Measurements from ENCODE around the gene NR1I3. TPM values are rescaled to one million over a fixed set of nuclear protein-coding genes. Genes with fewer than 3 reads are reported as not detected.

The NR1I3 gene
- total RNA-seq, 1 experiment from 2014 or later = not detected

- Histone ChIP-seq H3K79me2 (ENCODE audit: low read length) (no peaks in the 10 kb centered on the region), H3K4me2 (ENCODE audit: low read depth, low read length, poor library complexity, severe bottlenecking) (no peak overlapping the region), H2AFZ (ENCODE audit: low read length) (peak overlapping the region; percentile 9; the same call in 1 of the 2 replicates), H3K4me3 (ENCODE audit: low read length) (no peak overlapping the region), H3K27ac (ENCODE audit: low read length) (no peak overlapping the region), H3K27me3 (ENCODE audit: low read length) (no peaks in the 10 kb centered on the region), H4K20me1 (ENCODE audit: insufficient read depth, low read depth, low read length) (no peaks in the 10 kb centered on the region), H3K36me3 (ENCODE audit: insufficient read depth, low read length) (no peaks in the 10 kb centered on the region), H3K9ac (ENCODE audit: low read length) (no peak overlapping the region), H3K4me1 (ENCODE audit: low read length) (peaks cover 18% of the 10 kb centered on the region), H3K9me2 (replicated peaks; ENCODE audit: insufficient read depth, low read length) (no peaks in the 10 kb centered on the region), H3K9me3 (ENCODE audit: low read length) (no peaks in the 10 kb centered on the region)
- peak; percentile 92 for DNase-seq
These were observed 45.2 kb downstream of the NR1I3 start for GRCh38 chr1:161192476-161193465.

- Histone ChIP-seq H2AFZ (ENCODE audit: low read length) (no peak overlapping the region), H3K4me3 (ENCODE audit: low read length) (no peak overlapping the region), H4K20me1 (ENCODE audit: insufficient read depth, low read depth, low read length) (no peaks in the 10 kb centered on the region), H3K4me2 (ENCODE audit: low read depth, low read length, poor library complexity, severe bottlenecking) (no peak overlapping the region), H3K9me2 (replicated peaks; ENCODE audit: insufficient read depth, low read length) (no peaks in the 10 kb centered on the region), H3K27me3 (ENCODE audit: low read length) (no peaks in the 10 kb centered on the region), H3K9me3 (ENCODE audit: low read length) (no peaks in the 10 kb centered on the region), H3K36me3 (ENCODE audit: insufficient read depth, low read length) (no peaks in the 10 kb centered on the region), H3K79me2 (ENCODE audit: low read length) (no peaks in the 10 kb centered on the region), H3K4me1 (ENCODE audit: low read length) (peaks cover 24% of the 10 kb centered on the region), H3K9ac (ENCODE audit: low read length) (no peak overlapping the region), H3K27ac (ENCODE audit: low read length) (no peak overlapping the region)
- no peak for DNase-seq
These were observed 46.0 kb downstream of the NR1I3 start for GRCh38 chr1:161191971-161192370.

- Histone ChIP-seq H3K9me3 (ENCODE audit: low read length) (no peaks in the 10 kb centered on the region), H3K27ac (ENCODE audit: low read length) (no peak overlapping the region), H3K4me1 (ENCODE audit: low read length) (peaks cover 34% of the 10 kb centered on the region), H2AFZ (ENCODE audit: low read length) (no peak overlapping the region), H3K4me2 (ENCODE audit: low read depth, low read length, poor library complexity, severe bottlenecking) (no peak overlapping the region), H3K79me2 (ENCODE audit: low read length) (no peaks in the 10 kb centered on the region), H4K20me1 (ENCODE audit: insufficient read depth, low read depth, low read length) (no peaks in the 10 kb centered on the region), H3K27me3 (ENCODE audit: low read length) (no peaks in the 10 kb centered on the region), H3K9ac (ENCODE audit: low read length) (no peak overlapping the region), H3K36me3 (ENCODE audit: insufficient read depth, low read length) (no peaks in the 10 kb centered on the region), H3K9me2 (replicated peaks; ENCODE audit: insufficient read depth, low read length) (no peaks in the 10 kb centered on the region), H3K4me3 (ENCODE audit: low read length) (no peak overlapping the region)
- DNase-seq = no peak
These were observed 47.0 kb downstream of the NR1I3 start for GRCh38 chr1:161190962-161191521.

- Histone ChIP-seq H3K36me3 (ENCODE audit: insufficient read depth, low read length) (no peaks in the 10 kb centered on the region), H3K9me2 (replicated peaks; ENCODE audit: insufficient read depth, low read length) (no peaks in the 10 kb centered on the region), H3K27me3 (ENCODE audit: low read length) (no peaks in the 10 kb centered on the region), H3K27ac (ENCODE audit: low read length) (no peak overlapping the region), H3K4me3 (ENCODE audit: low read length) (no peak overlapping the region), H3K4me1 (ENCODE audit: low read length) (peaks cover 42% of the 10 kb centered on the region), H4K20me1 (ENCODE audit: insufficient read depth, low read depth, low read length) (no peaks in the 10 kb centered on the region), H3K4me2 (ENCODE audit: low read depth, low read length, poor library complexity, severe bottlenecking) (no peak overlapping the region), H3K9ac (ENCODE audit: low read length) (no peak overlapping the region), H2AFZ (ENCODE audit: low read length) (no peak overlapping the region), H3K79me2 (ENCODE audit: low read length) (no peaks in the 10 kb centered on the region), H3K9me3 (ENCODE audit: low read length) (no peaks in the 10 kb centered on the region)
- DNase-seq = no peak
These were observed 49.0 kb downstream of the NR1I3 start for GRCh38 chr1:161189036-161189435.

- H3K4me3 ChIP-seq (ENCODE audit: low read length) = no peak overlapping the region
- no peak overlapping the region for H3K9ac ChIP-seq (ENCODE audit: low read length)
- H3K4me1 ChIP-seq (ENCODE audit: low read length) = peaks cover 47% of the 10 kb centered on the region
- no peaks in the 10 kb centered on the region for H3K36me3 ChIP-seq (ENCODE audit: insufficient read depth, low read length)
- no peaks in the 10 kb centered on the region for H3K79me2 ChIP-seq (ENCODE audit: low read length)
- no peak overlapping the region for H3K4me2 ChIP-seq (ENCODE audit: low read depth, low read length, poor library complexity, severe bottlenecking)
- H3K9me2 ChIP-seq (replicated peaks; ENCODE audit: insufficient read depth, low read length) = no peaks in the 10 kb centered on the region
- H3K9me3 ChIP-seq (ENCODE audit: low read length) = no peaks in the 10 kb centered on the region
- H3K27ac ChIP-seq (ENCODE audit: low read length) = no peak overlapping the region
- no peak overlapping the region for H2AFZ ChIP-seq (ENCODE audit: low read length)
- H3K27me3 ChIP-seq (ENCODE audit: low read length) = no peaks in the 10 kb centered on the region
- DNase-seq = no peak
- no peaks in the 10 kb centered on the region for H4K20me1 ChIP-seq (ENCODE audit: insufficient read depth, low read depth, low read length)
These were observed 49.6 kb downstream of the NR1I3 start for GRCh38 chr1:161188381-161188780.

GRCh38 chr1:161187311-161187710 lies 50.7 kb downstream of the NR1I3 start:
- no peaks in the 10 kb centered on the region for H3K79me2 ChIP-seq (ENCODE audit: low read length)
- H3K9me3 ChIP-seq (ENCODE audit: low read length) = no peaks in the 10 kb centered on the region
- peak overlapping the region; percentile 81 for H2AFZ ChIP-seq (ENCODE audit: low read length)
- peak overlapping the region; percentile 98 for H3K27ac ChIP-seq (ENCODE audit: low read length)
- H4K20me1 ChIP-seq (ENCODE audit: insufficient read depth, low read depth, low read length) = no peaks in the 10 kb centered on the region
- H3K9ac ChIP-seq (ENCODE audit: low read length) = no peak overlapping the region
- no peaks in the 10 kb centered on the region for H3K27me3 ChIP-seq (ENCODE audit: low read length)
- H3K4me1 ChIP-seq (ENCODE audit: low read length) = peaks cover 43% of the 10 kb centered on the region
- no peak for DNase-seq
- H3K4me2 ChIP-seq (ENCODE audit: low read depth, low read length, poor library complexity, severe bottlenecking) = no peak overlapping the region
- H3K4me3 ChIP-seq (ENCODE audit: low read length) = no peak overlapping the region
- H3K9me2 ChIP-seq (replicated peaks; ENCODE audit: insufficient read depth, low read length) = no peaks in the 10 kb centered on the region
- H3K36me3 ChIP-seq (ENCODE audit: insufficient read depth, low read length) = no peaks in the 10 kb centered on the region

- H2AFZ ChIP-seq (ENCODE audit: low read length) = peak overlapping the region; percentile 42; the same call in 1 of the 2 replicates
- peak overlapping the region; percentile 74 for H3K4me2 ChIP-seq (ENCODE audit: low read depth, low read length, poor library complexity, severe bottlenecking)
These were observed 52.2 kb downstream of the NR1I3 start for GRCh38 chr1:161185732-161186311.

GRCh38 chr1:161185282-161185682 lies 52.7 kb downstream of the NR1I3 start:
- Histone ChIP-seq H3K4me2 (ENCODE audit: low read depth, low read length, poor library complexity, severe bottlenecking) (peak overlapping the region; percentile 74), H2AFZ (ENCODE audit: low read length) (peak overlapping the region; percentile 42; the same call in 1 of the 2 replicates), H3K27me3 (ENCODE audit: low read length) (no peaks in the 10 kb centered on the region), H3K27ac (ENCODE audit: low read length) (peak overlapping the region; percentile 98), H3K9me2 (replicated peaks; ENCODE audit: insufficient read depth, low read length) (no peaks in the 10 kb centered on the region), H3K9me3 (ENCODE audit: low read length) (no peaks in the 10 kb centered on the region), H4K20me1 (ENCODE audit: insufficient read depth, low read depth, low read length) (no peaks in the 10 kb centered on the region), H3K79me2 (ENCODE audit: low read length) (no peaks in the 10 kb centered on the region), H3K4me3 (ENCODE audit: low read length) (peak overlapping the region; percentile 58; the same call in 1 of the 2 replicates), H3K9ac (ENCODE audit: low read length) (peak overlapping the region; percentile 58), H3K36me3 (ENCODE audit: insufficient read depth, low read length) (no peaks in the 10 kb centered on the region), H3K4me1 (ENCODE audit: low read length) (peaks cover 41% of the 10 kb centered on the region)
- DNase-seq = peak; percentile 94

More at GRCh38 chr1:161185732-161186311, 52.2 kb downstream of the NR1I3 start:
- H3K9me2 ChIP-seq (replicated peaks; ENCODE audit: insufficient read depth, low read length) = no peaks in the 10 kb centered on the region
- H3K4me3 ChIP-seq (ENCODE audit: low read length) = peak overlapping the region; percentile 58
- H3K4me1 ChIP-seq (ENCODE audit: low read length) = peaks cover 41% of the 10 kb centered on the region
- no peaks in the 10 kb centered on the region for H4K20me1 ChIP-seq (ENCODE audit: insufficient read depth, low read depth, low read length)
- H3K27me3 ChIP-seq (ENCODE audit: low read length) = no peaks in the 10 kb centered on the region
- DNase-seq = peak; percentile 92
- H3K27ac ChIP-seq (ENCODE audit: low read length) = peak overlapping the region; percentile 98
- H3K79me2 ChIP-seq (ENCODE audit: low read length) = no peaks in the 10 kb centered on the region
- no peaks in the 10 kb centered on the region for H3K9me3 ChIP-seq (ENCODE audit: low read length)
- peak overlapping the region; percentile 58 for H3K9ac ChIP-seq (ENCODE audit: low read length)
- no peaks in the 10 kb centered on the region for H3K36me3 ChIP-seq (ENCODE audit: insufficient read depth, low read length)
